Measurements from ENCODE around the gene CBX1.
A peak's percentile ranks its signal among the peaks of the same experiment; 100 is the strongest.

CBX1 gene

GRCh38 chr17:48030531-48030930 is 70.7 kb downstream of the CBX1 start:
- Histone ChIP-seq H3K36me3 (ENCODE audit: insufficient read depth, low read length) (peaks cover 5% of the 10 kb centered on the region), H3K27me3 (ENCODE audit: control insufficient read depth in 1 of 2, insufficient read depth in 2 of 2, low read length in 2 of 2) (no peaks in the 10 kb centered on the region), H3K9me3 (ENCODE audit: low read length) (no peaks in the 10 kb centered on the region), H3K27ac (ENCODE audit: low read depth, low read length) (peak overlapping the region; percentile 10), H3K4me1 (ENCODE audit: insufficient read depth, low read length) (peaks cover 15% of the 10 kb centered on the region), H3K9ac (ENCODE audit: low read length) (no peak overlapping the region), H3K4me3 (ENCODE audit: low read depth in 1 of 2, low read length in 2 of 2) (no peak overlapping the region)

- Histone ChIP-seq H3K4me1 (ENCODE audit: insufficient read depth, low read length) (peaks cover 26% of the 10 kb centered on the region), H3K9me3 (ENCODE audit: low read length) (no peaks in the 10 kb centered on the region), H3K27me3 (ENCODE audit: control insufficient read depth in 1 of 2, insufficient read depth in 2 of 2, low read length in 2 of 2) (peaks cover 0 to 7% of the 10 kb centered on the region in 2 donors), H3K36me3 (ENCODE audit: insufficient read depth, low read length) (peaks cover 5% of the 10 kb centered on the region), H3K9ac (ENCODE audit: low read length) (no peak overlapping the region), H3K4me3 (ENCODE audit: low read depth in 1 of 2, low read length in 2 of 2) (no peak overlapping the region), H3K27ac (ENCODE audit: low read depth, low read length) (no peak overlapping the region)
Measured at GRCh38 chr17:48028736-48029135, 72.5 kb downstream of the CBX1 start.

- H3K27me3 ChIP-seq (ENCODE audit: control insufficient read depth in 1 of 2, insufficient read depth in 2 of 2, low read length in 2 of 2): peaks cover 0 to 12% of the 10 kb centered on the region in 2 donors
- no peak overlapping the region for H3K4me3 ChIP-seq (ENCODE audit: low read depth in 1 of 2, low read length in 2 of 2)
- H3K27ac ChIP-seq (ENCODE audit: low read depth, low read length): no peak overlapping the region
- no peak overlapping the region for H3K9ac ChIP-seq (ENCODE audit: low read length)
- H3K36me3 ChIP-seq (ENCODE audit: insufficient read depth, low read length): no peaks in the 10 kb centered on the region
- peaks cover 32% of the 10 kb centered on the region for H3K4me1 ChIP-seq (ENCODE audit: insufficient read depth, low read length)
- H3K9me3 ChIP-seq (ENCODE audit: low read length): no peaks in the 10 kb centered on the region
Measured at GRCh38 chr17:48027322-48027981, 73.8 kb downstream of the CBX1 start.

- peak overlapping the region; percentile 27 for H3K27ac ChIP-seq (ENCODE audit: low read depth, low read length)
- peaks cover 32% of the 10 kb centered on the region for H3K4me1 ChIP-seq (ENCODE audit: insufficient read depth, low read length)
Measured at GRCh38 chr17:48026502-48027321, 74.6 kb downstream of the CBX1 start.

GRCh38 chr17:48025904-48026501 is 75.3 kb downstream of the CBX1 start:
- Histone ChIP-seq H3K9me3 (ENCODE audit: low read length) (no peaks in the 10 kb centered on the region), H3K9ac (ENCODE audit: low read length) (peak overlapping the region; percentile 40), H3K27me3 (ENCODE audit: control insufficient read depth in 1 of 2, insufficient read depth in 2 of 2, low read length in 2 of 2) (peaks cover 0 to 12% of the 10 kb centered on the region in 2 donors), H3K4me1 (ENCODE audit: insufficient read depth, low read length) (peaks cover 32% of the 10 kb centered on the region), H3K27ac (ENCODE audit: low read depth, low read length) (peak overlapping the region; percentile 60), H3K4me3 (ENCODE audit: low read depth in 1 of 2, low read length in 2 of 2) (peak overlapping the region; percentile 67 to 76), H3K36me3 (ENCODE audit: insufficient read depth, low read length) (no peaks in the 10 kb centered on the region)

More at GRCh38 chr17:48026502-48027321, 74.6 kb downstream of the CBX1 start:
- H3K4me3 ChIP-seq (ENCODE audit: low read depth in 1 of 2, low read length in 2 of 2): peak overlapping the region in 1 of 2 donors; percentile 76
- H3K36me3 ChIP-seq (ENCODE audit: insufficient read depth, low read length): no peaks in the 10 kb centered on the region
- no peaks in the 10 kb centered on the region for H3K9me3 ChIP-seq (ENCODE audit: low read length)
- no peak overlapping the region for H3K9ac ChIP-seq (ENCODE audit: low read length)
- peaks cover 0 to 12% of the 10 kb centered on the region in 2 donors for H3K27me3 ChIP-seq (ENCODE audit: control insufficient read depth in 1 of 2, insufficient read depth in 2 of 2, low read length in 2 of 2)

GRCh38 chr17:48025040-48025903 is 76.0 kb downstream of the CBX1 start:
- H3K36me3 ChIP-seq (ENCODE audit: insufficient read depth, low read length): no peaks in the 10 kb centered on the region
- H3K9me3 ChIP-seq (ENCODE audit: low read length): no peaks in the 10 kb centered on the region
- H3K4me1 ChIP-seq (ENCODE audit: insufficient read depth, low read length): peaks cover 32% of the 10 kb centered on the region
- H3K27ac ChIP-seq (ENCODE audit: low read depth, low read length): peak overlapping the region; percentile 60
- peaks cover 0 to 12% of the 10 kb centered on the region in 2 donors for H3K27me3 ChIP-seq (ENCODE audit: control insufficient read depth in 1 of 2, insufficient read depth in 2 of 2, low read length in 2 of 2)
- peak overlapping the region; percentile 67 to 76 for H3K4me3 ChIP-seq (ENCODE audit: low read depth in 1 of 2, low read length in 2 of 2)
- peak overlapping the region; percentile 40 for H3K9ac ChIP-seq (ENCODE audit: low read length)

- peaks cover 0 to 12% of the 10 kb centered on the region in 2 donors for H3K27me3 ChIP-seq (ENCODE audit: control insufficient read depth in 1 of 2, insufficient read depth in 2 of 2, low read length in 2 of 2)
- peaks cover 32% of the 10 kb centered on the region for H3K4me1 ChIP-seq (ENCODE audit: insufficient read depth, low read length)
- H3K9me3 ChIP-seq (ENCODE audit: low read length): no peaks in the 10 kb centered on the region
- H3K36me3 ChIP-seq (ENCODE audit: insufficient read depth, low read length): no peaks in the 10 kb centered on the region
- H3K4me3 ChIP-seq (ENCODE audit: low read depth in 1 of 2, low read length in 2 of 2): peak overlapping the region; percentile 24 to 76
- peak overlapping the region; percentile 89 for H3K27ac ChIP-seq (ENCODE audit: low read depth, low read length)
- H3K9ac ChIP-seq (ENCODE audit: low read length): peak overlapping the region; percentile 39
Measured at GRCh38 chr17:48024149-48025039, 76.9 kb downstream of the CBX1 start.

GRCh38 chr17:48023400-48024148 is 77.7 kb downstream of the CBX1 start:
- peak overlapping the region; percentile 24 to 76 for H3K4me3 ChIP-seq (ENCODE audit: low read depth in 1 of 2, low read length in 2 of 2)
- H3K27me3 ChIP-seq (ENCODE audit: control insufficient read depth in 1 of 2, insufficient read depth in 2 of 2, low read length in 2 of 2): peaks cover 0 to 16% of the 10 kb centered on the region in 2 donors
- H3K9ac ChIP-seq (ENCODE audit: low read length): no peak overlapping the region
- no peaks in the 10 kb centered on the region for H3K9me3 ChIP-seq (ENCODE audit: low read length)
- peaks cover 32% of the 10 kb centered on the region for H3K4me1 ChIP-seq (ENCODE audit: insufficient read depth, low read length)
- peak overlapping the region; percentile 89 for H3K27ac ChIP-seq (ENCODE audit: low read depth, low read length)
- H3K36me3 ChIP-seq (ENCODE audit: insufficient read depth, low read length): no peaks in the 10 kb centered on the region

- Histone ChIP-seq H3K27ac (ENCODE audit: low read depth, low read length) (peak overlapping the region; percentile 89), H3K27me3 (ENCODE audit: control insufficient read depth in 1 of 2, insufficient read depth in 2 of 2, low read length in 2 of 2) (peaks cover 0 to 16% of the 10 kb centered on the region in 2 donors), H3K36me3 (ENCODE audit: insufficient read depth, low read length) (no peaks in the 10 kb centered on the region), H3K4me3 (ENCODE audit: low read depth in 1 of 2, low read length in 2 of 2) (no peak overlapping the region), H3K9me3 (ENCODE audit: low read length) (no peaks in the 10 kb centered on the region), H3K4me1 (ENCODE audit: insufficient read depth, low read length) (peaks cover 32% of the 10 kb centered on the region), H3K9ac (ENCODE audit: low read length) (no peak overlapping the region)
Measured at GRCh38 chr17:48022901-48023300, 78.4 kb downstream of the CBX1 start.

- Histone ChIP-seq H3K27ac (ENCODE audit: low read depth, low read length) (no peak overlapping the region), H3K9me3 (ENCODE audit: low read length) (no peaks in the 10 kb centered on the region), H3K4me3 (ENCODE audit: low read depth in 1 of 2, low read length in 2 of 2) (no peak overlapping the region), H3K27me3 (ENCODE audit: control insufficient read depth in 1 of 2, insufficient read depth in 2 of 2, low read length in 2 of 2) (peaks cover 0 to 16% of the 10 kb centered on the region in 2 donors), H3K4me1 (ENCODE audit: insufficient read depth, low read length) (peaks cover 31% of the 10 kb centered on the region), H3K9ac (ENCODE audit: low read length) (no peak overlapping the region), H3K36me3 (ENCODE audit: insufficient read depth, low read length) (no peaks in the 10 kb centered on the region)
Measured at GRCh38 chr17:48021934-48022333, 79.3 kb downstream of the CBX1 start.

Data from muscle layer of colon (tissue), 2 donors.